SH-SY5Y (cell line): ENCODE measurements around the gene FNDC11.

ENCODE experiments used
- GATA2 ChIP-seq: IDR thresholded peaks from 2 replicates; pipeline ENCODE4 v1.6.1; 2011; ENCODE audit warnings: mild to moderate bottlenecking, low read depth, low read length
- GATA3 ChIP-seq: IDR thresholded peaks from 2 replicates; pipeline ENCODE4 v1.6.1; 2011; ENCODE audit warnings: low read depth, mild to moderate bottlenecking, low read length, moderate library complexity

- TF ChIP-seq GATA2: no peak
- TF ChIP-seq GATA3: no peak
Observed at GRCh38 chr20:63544241-63544957, 9.6 kb upstream of the FNDC11 start.
